Smooth muscle cell (in vitro differentiated cells): Measurements from ENCODE around the gene DIAPH3. TPM values are rescaled to one million over a fixed set of nuclear protein-coding genes. Genes with fewer than 3 reads are reported as not detected.

Experiments
- DNase-seq: peaks from one replicate; lab custom pipeline; 2025; ENCODE audit not compliant: unreplicated experiment; lab: John Stamatoyannopoulos, UW
- H2AFZ ChIP-seq: fragments of 200-600 bp; sonication (generic); 2 replicates; pipeline ENCODE4 v1.6.0; 2016; ENCODE audit warnings: antibody characterized with exemption, low read depth, mild to moderate bottlenecking
- H3F3A ChIP-seq: fragments of 200-600 bp; sonication (generic); 2 replicates; pipeline ENCODE4 v1.6.0; 2017; ENCODE audit warnings: antibody characterized with exemption, low read depth
- H3K27ac ChIP-seq: fragments of 200-600 bp; sonication (generic); 2 replicates; pipeline ENCODE4 v1.5.1; 2016; ENCODE audit warnings: low read depth, mild to moderate bottlenecking
- H3K27me3 ChIP-seq: fragments of 200-600 bp; sonication (generic); 2 replicates; pipeline ENCODE4 v1.6.1; 2016; ENCODE audit warnings: low read depth, mild to moderate bottlenecking
- H3K36me3 ChIP-seq: fragments of 200-600 bp; sonication (generic); 2 replicates; pipeline ENCODE4 v1.5.1; 2016; ENCODE audit warnings: low read depth
- H3K4me1 ChIP-seq: fragments of 200-600 bp; sonication (generic); 2 replicates; pipeline ENCODE4 v1.5.1; 2016; ENCODE audit warnings: low read depth
- H3K4me2 ChIP-seq: fragments of 200-600 bp; sonication (generic); 2 replicates; pipeline ENCODE4 v1.6.0; 2016; ENCODE audit warnings: mild to moderate bottlenecking
- H3K4me3 ChIP-seq: fragments of 200-600 bp; sonication (generic); 2 replicates; pipeline ENCODE4 v1.5.1; 2016; ENCODE audit warnings: mild to moderate bottlenecking
- H3K79me2 ChIP-seq: fragments of 200-600 bp; sonication (generic); 2 replicates; pipeline ENCODE4 v1.6.0; 2016; ENCODE audit warnings: low read depth, mild to moderate bottlenecking
- H3K9ac ChIP-seq: fragments of 200-600 bp; sonication (generic); 2 replicates; pipeline ENCODE4 v1.6.0; 2016; ENCODE audit warnings: low read depth
- H3K9me3 ChIP-seq: fragments of 200-600 bp; sonication (generic); replicated peaks from 2 replicates; pipeline ENCODE4 v1.5.1; 2016; ENCODE audit warnings: low read depth
- H4K20me1 ChIP-seq: fragments of 200-600 bp; sonication (generic); 2 replicates; pipeline ENCODE4 v1.6.0; 2016; ENCODE audit warnings: low read depth
- CTCF ChIP-seq: fragments of 200-600 bp; sonication (generic); IDR thresholded peaks from 2 replicates; pipeline ENCODE4 v1.5.1; 2017; ENCODE audit warnings: borderline replicate concordance, mild to moderate bottlenecking, antibody characterized with exemption; ENCODE audit not compliant: insufficient read depth, poor library complexity, severe bottlenecking
- WGBS: methylation state at CpG from one replicate; pipeline ENCODE4 v1.1.7; 2016; ENCODE audit warnings: low lambda C conversion rate; 5-methylcytosine and 5-hydroxymethylcytosine counted together
- polyA plus RNA-seq: library from polyadenylated mRNA; unstranded; fragments of >200 nt; fragmentation: Nextera tagmentation; extraction: Ambion mirVana; gene quantifications from 2 replicates; pipeline ENCODE4 v1.2.1, GENCODE V29; 2016
- total RNA-seq: library from RNA; depleted of rRNA; stranded (reverse); fragments of >200 nt; gene quantifications from 2 replicates; pipeline ENCODE4 v1.2.3, GENCODE V29; 2014

DIAPH3 gene
- total and polyA plus RNA-seq, 2 experiments from 2014 or later = 6.8 to 9.5 TPM

GRCh38 chr13:59976856-59977255 lies 186.9 kb downstream of the DIAPH3 start:
- no peaks in the 10 kb centered on the region for H3K79me2 ChIP-seq
- H3K9me3 ChIP-seq = no peaks in the 10 kb centered on the region
- H2AFZ ChIP-seq = no peak overlapping the region
- H3F3A ChIP-seq = no peaks in the 10 kb centered on the region
- 93% methylated on average over 3 of the region's 3 CpGs for WGBS
- TF ChIP-seq CTCF = no peak
- DNase-seq = no peak
- H4K20me1 ChIP-seq = no peaks in the 10 kb centered on the region
- no peak overlapping the region for H3K9ac ChIP-seq
- no peaks in the 10 kb centered on the region for H3K27me3 ChIP-seq
- H3K4me3 ChIP-seq = no peak overlapping the region
- no peak overlapping the region for H3K4me2 ChIP-seq
- H3K36me3 ChIP-seq = no peaks in the 10 kb centered on the region
- H3K27ac ChIP-seq = no peak overlapping the region
- no peaks in the 10 kb centered on the region for H3K4me1 ChIP-seq

GRCh38 chr13:59975807-59976435 lies 187.8 kb downstream of the DIAPH3 start:
- Histone ChIP-seq H3K9me3 (no peaks in the 10 kb centered on the region), H3K79me2 (no peaks in the 10 kb centered on the region), H3F3A (no peaks in the 10 kb centered on the region), H3K9ac (no peak overlapping the region), H3K27me3 (no peaks in the 10 kb centered on the region), H3K36me3 (no peaks in the 10 kb centered on the region), H3K4me3 (no peak overlapping the region), H3K4me1 (no peaks in the 10 kb centered on the region), H3K27ac (no peak overlapping the region), H2AFZ (no peak overlapping the region), H4K20me1 (no peaks in the 10 kb centered on the region), H3K4me2 (no peak overlapping the region)
- no peak for DNase-seq
- 95% methylated on average over 6 of the region's 6 CpGs for WGBS
- no peak for TF ChIP-seq CTCF

- Histone ChIP-seq H3K4me3 (no peak overlapping the region), H2AFZ (no peak overlapping the region), H3F3A (no peaks in the 10 kb centered on the region), H4K20me1 (no peaks in the 10 kb centered on the region), H3K4me1 (no peaks in the 10 kb centered on the region), H3K9me3 (no peaks in the 10 kb centered on the region), H3K27ac (no peak overlapping the region), H3K36me3 (no peaks in the 10 kb centered on the region), H3K79me2 (no peaks in the 10 kb centered on the region), H3K4me2 (no peak overlapping the region), H3K9ac (no peak overlapping the region), H3K27me3 (no peaks in the 10 kb centered on the region)
- no peak for DNase-seq
- 87% methylated on average over 3 of the region's 3 CpGs for WGBS
- TF ChIP-seq CTCF = no peak
These were observed 192.9 kb downstream of the DIAPH3 start for GRCh38 chr13:59970847-59971246.

- no peak overlapping the region for H3K4me2 ChIP-seq
- 93% methylated on average over 2 of the region's 2 CpGs for WGBS
- H4K20me1 ChIP-seq = no peaks in the 10 kb centered on the region
These were observed 199.9 kb downstream of the DIAPH3 start for GRCh38 chr13:59963827-59964226.

More at GRCh38 chr13:59963827-59964226, 199.9 kb downstream of the DIAPH3 start:
- Histone ChIP-seq H3K9ac (no peak overlapping the region), H3K27ac (no peak overlapping the region), H3K36me3 (no peaks in the 10 kb centered on the region), H3K4me3 (no peak overlapping the region), H3K27me3 (no peaks in the 10 kb centered on the region), H3K9me3 (no peaks in the 10 kb centered on the region), H3K79me2 (no peaks in the 10 kb centered on the region), H3F3A (no peaks in the 10 kb centered on the region), H3K4me1 (no peaks in the 10 kb centered on the region), H2AFZ (no peak overlapping the region)
- no peak for DNase-seq
- no peak for TF ChIP-seq CTCF
